Measurements from ENCODE around the gene NUP153.

- no peak for TF ChIP-seq GATA2 (IDR thresholded peaks at IDR 0.05; ENCODE audit: low read depth, low read length)
- TF ChIP-seq GATA3 (IDR thresholded peaks at IDR 0.05; ENCODE audit: low read depth, low read length), result no peak
Measured at GRCh38 chr6:17662585-17662984, 44.1 kb downstream of the NUP153 start.
